RKO (cell line): ENCODE data around the gene ROBO2.
A peak's percentile ranks its signal among the peaks of the same experiment; 100 is the strongest.

ENCODE experiments used
- DNase-seq: peaks from one replicate; pipeline ENCODE4 v3.0.0-alpha.2; 2016; ENCODE audit warnings: low spot score

ROBO2 gene

DNA sequence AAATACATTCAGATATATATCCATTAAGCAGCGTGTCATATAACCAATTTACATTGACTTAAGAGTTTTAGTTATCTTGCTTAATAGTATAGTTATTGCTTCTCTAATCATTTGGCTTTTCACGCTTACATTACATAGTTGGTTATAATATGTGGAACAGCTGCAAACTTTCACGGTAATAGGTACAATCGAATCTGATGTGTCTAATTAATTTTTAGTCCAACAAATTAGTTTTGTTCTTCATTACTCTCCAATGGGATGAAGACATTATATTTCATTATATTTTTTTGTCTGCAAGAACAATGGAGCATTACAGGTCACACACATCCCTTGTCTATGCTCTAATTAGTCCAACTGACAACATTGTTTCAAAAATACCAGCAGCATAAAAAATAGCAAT is 546.3 kb downstream of the ROBO2 start:
- DNase-seq = no peak

DNA sequence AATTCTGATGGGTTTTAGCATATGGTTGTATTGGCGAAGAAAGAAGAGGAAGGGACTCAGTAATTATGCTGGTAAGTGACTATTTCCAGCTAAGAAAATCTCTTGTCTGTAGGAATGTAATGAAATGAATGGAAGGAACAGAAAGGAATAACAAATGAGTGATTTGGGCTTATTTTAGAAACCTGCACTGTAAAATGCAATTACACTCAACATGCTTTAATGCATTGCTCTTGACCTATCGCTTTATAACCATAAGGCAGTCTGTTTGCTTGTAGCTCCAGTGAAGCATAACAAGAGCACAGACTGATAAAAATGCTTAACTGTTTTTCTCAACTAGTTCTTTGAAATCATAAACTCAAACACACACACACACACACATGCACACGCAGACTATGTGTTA is 549.0 kb downstream of the ROBO2 start:
- no peak for DNase-seq

DNA sequence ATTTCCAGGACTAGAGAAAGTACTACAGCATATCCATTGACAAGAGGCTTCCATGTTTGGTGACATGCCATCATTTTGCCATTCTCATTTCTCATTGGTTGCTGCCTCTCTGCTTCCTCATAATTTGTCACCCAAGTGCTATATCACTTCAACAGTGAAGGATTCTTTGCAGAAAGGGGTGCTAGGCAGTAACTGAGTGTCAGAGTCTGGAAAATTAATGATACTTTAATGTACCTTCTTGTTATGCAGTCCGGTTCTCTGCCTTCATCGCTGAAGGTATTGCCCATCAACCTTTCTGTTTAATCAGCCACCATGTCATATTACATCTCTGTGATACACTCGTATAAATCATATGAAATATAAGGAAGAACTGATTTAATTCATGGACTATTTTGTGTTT is 550.3 kb downstream of the ROBO2 start:
- DNase-seq = no peak

DNA sequence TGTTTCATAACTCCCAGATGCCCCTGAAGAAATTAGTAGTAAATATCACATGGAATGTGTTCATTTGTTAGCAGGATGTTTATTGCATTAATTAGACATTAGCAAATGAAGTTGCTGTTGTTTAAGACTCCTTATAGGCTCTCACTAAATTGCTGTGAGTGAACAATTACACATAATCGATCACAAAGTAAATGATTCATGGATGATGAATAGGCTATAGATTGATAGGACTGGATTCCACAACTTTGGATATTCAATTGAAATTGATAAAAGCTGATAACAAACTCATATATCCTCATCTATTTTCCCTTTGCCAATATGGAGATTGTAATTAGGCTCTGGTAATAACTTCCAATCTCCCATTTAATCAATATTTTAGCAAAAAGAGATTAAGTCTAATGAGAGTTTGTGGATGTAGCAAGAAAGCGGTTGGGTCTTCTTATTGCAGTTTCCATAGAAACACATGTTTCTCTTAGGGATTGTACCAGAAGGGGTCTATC is 555.5 kb downstream of the ROBO2 start:
- no peak for DNase-seq

DNA sequence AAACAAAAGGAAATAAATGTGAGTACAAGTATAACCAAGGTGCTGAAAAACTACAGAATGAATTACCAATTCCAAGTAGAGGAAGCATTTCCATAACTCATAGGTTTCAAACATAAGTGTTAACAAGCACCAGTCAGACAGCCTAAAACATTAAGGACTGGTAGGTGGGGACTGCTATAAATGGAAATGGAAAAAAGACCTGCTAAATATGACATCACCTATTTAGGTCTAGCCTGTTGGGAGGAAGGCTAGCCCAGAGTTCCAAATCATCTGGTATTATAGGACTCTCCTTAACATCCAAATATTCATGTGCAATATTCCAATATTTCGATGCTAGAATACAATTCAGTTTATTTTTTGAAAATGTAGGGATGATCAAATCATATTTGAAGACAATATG is 560.0 kb downstream of the ROBO2 start:
- DNase-seq = no peak

DNA sequence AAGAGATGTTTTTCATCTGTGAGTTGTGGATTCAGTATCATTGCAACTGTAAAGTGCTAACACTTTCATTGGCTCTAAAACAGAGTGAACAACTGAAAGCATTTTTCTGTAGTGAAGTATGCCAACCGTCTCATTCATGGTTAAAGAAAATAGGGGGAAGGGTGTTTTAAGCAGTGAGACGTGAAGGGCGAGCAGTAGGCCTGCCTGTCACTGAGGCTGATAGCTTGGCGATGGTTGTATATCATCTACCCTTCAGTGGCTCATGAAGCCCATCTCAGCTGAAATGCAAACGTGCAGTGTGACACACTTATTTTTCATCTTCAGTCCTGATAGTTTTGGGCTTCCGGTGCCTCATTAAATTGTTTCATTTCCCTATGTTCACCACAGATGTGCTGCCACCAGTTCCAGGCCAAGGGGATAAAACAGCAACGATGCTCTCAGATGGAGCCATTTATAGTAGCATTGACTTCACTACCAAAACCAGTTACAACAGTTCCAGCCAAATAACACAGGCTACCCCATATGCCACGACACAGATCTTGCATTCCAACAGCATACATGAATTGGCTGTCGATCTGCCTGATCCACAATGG is 562.0 kb downstream of the ROBO2 start:
- DNase-seq = no peak

DNA sequence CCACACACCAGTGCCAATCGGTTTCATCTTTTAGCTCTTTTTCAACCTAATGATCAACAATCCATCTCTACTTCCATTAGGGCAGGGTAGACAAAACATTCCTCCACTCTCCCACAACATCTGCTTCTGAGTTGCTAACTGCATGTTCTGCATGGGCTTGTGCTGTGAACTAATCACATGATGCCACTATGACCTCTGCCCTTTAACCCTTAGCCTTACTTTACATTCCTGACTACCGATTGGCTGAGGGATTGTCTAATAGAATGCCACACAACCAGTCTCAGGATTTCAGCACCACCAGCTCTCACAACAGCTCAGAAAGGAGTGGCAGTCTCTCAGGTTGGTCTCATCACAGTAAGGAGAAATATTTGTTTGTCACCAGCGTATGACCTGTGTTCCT is 562.8 kb downstream of the ROBO2 start:
- no peak for DNase-seq

DNA sequence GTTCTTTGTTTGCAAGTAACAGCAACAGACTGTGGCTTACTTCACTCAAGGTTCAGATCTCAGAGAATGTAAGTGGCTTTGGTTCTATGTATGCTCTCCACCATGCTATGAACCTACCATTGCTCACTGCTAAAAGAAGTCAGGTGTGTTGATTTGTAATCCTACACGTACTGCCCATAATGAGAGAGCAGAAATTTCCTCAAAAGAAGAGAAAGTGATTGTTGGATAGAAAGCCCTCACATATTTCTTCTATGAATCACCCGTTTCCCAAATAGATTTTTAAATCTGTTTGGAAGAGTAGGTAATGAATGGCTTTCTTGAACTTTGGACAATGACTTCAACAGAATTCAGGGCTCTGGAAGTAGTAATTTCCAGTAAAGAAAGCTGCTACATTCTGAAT is 565.4 kb downstream of the ROBO2 start:
- DNase-seq = no peak

DNA sequence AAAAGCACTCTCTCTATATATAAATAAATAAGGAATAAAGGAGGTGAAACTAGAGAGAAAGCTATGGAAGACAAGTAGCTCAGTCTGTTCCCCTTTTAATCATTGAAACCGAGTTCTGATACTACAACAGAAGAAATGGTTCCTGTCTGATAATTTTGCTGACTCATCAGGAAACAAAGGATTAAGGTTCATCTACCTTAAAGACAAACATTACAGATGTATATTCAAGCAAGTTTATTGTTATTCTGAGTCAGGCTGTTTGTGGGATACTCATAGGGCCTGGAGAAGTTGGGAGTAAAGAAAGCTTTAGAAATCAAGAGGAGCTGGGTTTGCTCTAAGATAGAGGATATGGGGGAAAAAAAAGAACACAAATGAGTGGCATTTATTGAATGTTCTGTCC is 566.0 kb downstream of the ROBO2 start:
- DNase-seq = no peak

DNA sequence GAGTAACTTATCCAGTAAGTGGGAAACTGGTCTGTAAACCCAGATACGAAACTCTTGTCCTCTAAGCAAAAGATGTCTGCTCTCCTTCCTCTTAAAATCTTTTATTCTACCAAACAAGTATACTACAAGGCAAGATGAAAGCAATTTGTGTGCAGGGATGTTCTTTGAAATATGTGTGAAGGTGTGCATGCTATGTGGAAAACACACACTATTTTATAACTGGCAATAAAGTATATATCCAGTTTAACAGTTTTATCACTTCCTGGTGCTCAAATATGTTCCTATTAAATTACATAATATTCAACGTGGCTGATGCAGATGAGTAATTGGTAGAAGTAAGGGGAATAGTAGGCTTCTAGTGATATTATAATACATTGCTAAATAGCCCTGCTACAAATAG is 566.5 kb downstream of the ROBO2 start:
- DNase-seq = no peak

DNA sequence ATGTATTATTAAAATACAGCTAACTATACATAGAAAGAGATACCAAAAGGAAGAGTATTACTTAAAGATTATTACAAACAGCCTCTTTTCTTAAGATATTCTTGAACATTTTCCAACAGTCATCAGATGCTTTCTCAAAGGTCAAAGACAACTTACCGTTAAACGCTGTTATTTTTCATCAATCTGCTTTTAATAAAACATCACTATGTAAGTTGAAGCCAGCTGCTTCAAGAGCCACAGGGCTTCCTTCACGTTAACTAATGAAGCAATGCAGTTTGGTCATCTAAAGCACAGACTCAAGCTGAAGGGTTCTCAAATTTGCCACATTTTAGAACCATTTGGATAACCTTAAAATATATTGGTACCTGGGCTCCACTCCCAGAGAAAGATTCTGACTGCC is 578.8 kb downstream of the ROBO2 start:
- no peak for DNase-seq

DNA sequence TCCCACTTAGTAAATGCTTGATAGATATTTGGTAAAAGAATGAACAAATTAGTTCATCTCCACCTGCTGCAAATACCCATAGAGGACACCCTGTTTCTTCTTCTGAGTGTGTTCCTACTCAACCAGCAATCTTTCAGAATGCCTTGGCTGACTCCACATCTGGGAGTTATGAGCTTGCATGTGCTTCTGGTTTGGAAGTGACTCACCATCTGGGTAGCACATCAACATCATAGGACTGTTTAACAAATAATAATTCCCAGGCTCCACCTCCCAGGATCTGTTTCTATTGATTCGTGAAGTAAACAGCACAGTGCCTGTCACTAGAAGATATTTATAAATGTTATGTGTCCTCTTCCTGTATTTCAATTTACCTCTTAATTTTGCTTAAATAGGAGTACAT is 580.1 kb downstream of the ROBO2 start:
- peak; percentile 3 for DNase-seq

DNA sequence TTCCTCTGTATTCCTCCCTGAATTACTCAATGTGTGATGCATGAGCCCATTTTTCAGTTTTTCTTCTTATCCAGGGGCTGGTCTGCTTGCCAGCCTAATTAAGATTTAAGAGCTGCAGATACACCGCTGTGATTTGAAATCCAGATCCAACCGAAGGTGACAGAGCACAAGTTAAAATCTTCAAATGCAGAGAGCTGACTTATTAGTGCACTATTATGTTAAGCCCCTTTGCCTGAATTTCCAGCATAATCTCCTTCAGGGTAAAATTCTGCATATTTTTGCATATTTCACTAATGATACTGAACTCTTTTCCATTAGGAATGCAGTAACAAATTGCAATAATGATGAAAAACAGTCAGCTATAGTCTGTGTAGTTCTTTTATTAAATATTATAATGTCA is 583.6 kb downstream of the ROBO2 start:
- no peak for DNase-seq

DNA sequence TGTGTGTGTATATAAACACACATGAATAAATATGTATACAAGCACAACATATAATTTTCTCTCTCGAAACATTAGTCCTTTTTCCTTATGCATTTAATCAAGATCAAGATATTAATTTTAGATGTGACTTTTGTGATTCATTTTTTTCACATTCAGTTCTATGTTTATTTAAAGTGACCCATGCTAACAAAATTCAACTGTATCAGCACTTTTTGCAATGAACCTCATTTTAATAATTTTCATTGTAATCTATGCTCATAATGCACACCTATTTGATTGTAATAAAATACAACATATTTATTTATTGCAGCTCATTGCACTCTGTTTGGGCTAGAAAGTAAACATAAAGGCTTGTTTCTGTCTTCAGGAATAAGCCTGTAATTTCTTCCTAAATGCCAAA is 586.3 kb downstream of the ROBO2 start:
- no peak for DNase-seq

DNA sequence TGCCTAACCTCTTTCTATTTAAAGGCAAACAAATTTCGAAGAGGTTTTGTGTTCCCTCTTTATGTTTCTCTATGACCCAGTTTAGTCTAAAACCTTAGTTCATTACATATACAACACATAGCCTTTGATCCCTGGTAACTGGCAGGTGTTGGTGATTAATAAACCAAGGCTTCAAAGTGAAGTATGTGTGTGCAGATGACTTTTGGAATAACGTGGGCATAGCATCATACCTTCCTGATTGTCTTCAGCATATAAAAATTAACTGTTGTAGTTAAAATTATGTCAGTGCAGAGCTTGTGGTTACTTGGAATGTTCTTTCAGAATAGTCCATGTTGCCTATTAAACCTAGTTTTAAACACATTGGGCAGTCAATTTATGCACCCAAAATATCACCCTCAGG is 608.3 kb downstream of the ROBO2 start:
- no peak for DNase-seq

DNA sequence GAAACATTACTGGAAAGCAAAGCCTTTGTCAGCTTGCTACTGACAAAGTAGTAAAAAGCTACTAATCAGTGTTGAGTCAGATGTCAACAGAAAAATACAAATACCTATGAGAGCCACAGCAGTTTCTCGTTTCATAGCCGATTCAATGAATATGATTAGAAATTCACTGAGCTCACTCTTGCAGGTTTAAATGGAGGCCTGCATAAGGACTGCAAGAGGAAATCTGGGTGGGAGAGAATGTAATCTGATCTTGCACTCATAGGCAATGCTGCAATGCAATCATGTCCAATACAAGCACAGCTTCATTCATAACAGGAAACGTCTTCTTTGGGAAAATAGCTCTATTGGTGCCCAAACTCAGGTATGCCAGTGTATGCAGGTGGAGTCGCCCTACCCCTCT is 608.8 kb downstream of the ROBO2 start:
- no peak for DNase-seq

DNA sequence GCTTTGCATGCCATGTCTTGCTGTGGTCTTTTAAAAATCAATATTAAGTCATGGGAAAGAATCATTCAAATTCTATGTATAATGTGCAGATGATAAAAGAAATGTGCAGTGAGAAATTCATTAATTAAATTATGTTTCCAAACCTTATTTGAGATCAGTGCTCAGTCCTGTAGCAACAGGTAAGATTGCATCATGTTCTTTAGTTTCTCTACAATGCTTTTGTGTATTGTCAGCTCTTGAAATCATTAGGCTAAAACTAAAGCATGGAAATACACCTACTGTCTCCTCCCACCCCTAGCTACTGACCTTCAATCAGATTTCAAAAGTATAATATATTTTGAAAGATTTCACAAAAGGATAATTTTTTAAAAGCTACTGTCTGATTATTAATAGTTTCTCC is 612.7 kb downstream of the ROBO2 start:
- DNase-seq = no peak

DNA sequence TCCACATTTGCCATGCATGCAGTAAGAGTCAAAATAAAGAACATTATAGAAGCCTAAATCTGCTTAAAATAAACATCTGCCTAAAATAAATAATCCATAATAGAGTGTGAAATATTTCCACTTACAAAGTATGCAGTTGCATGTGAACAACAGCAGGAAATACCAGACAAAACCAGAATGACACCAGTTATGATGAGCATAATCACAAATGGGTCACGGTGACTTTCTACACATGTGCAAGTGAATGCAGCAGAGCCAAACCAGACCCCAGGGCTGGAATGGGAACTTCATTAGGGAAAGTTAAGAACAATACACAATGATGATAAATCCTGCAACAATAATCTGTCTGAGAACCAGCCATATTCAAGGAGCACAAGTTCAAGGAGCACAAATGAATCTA is 615.5 kb downstream of the ROBO2 start:
- DNase-seq = no peak

DNA sequence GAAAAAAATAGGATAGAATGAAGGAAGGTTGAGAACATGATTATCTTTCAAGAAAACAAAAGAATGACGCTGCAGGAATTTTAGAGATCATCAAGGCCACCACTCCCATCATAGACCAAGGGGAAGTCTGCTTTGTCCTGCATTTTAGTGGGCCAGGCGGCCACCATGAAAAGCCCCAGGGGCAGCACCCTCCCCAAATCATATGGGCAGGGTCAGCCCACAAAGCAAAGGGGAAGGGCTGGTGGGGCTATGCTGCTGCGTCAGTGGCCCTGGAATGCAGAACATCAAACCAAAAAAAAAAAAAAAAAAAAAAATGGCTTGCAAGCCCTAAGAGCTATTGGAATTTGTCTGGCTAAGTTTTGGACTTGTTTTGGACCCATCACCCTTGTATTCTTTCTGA is 620.8 kb downstream of the ROBO2 start:
- no peak for DNase-seq

DNA sequence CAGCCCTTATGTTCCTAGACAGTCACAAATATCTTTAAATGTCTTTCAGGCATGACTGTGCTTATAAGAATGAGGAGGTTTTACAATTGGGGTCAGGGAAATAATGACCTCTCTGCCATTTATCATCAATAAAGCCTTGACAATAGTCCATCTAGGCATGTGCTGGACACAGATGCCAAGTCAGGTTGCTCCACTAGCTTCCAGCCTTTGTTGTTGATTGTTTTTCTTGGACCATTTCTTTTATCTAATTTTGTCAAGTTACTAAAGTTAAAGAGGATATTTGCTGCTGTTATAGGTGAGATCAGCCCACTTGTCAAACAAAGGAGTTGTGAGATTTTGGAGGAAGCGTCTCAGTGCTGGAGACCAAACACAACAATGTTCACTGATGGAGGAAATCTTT is 628.0 kb downstream of the ROBO2 start:
- DNase-seq = no peak

DNA sequence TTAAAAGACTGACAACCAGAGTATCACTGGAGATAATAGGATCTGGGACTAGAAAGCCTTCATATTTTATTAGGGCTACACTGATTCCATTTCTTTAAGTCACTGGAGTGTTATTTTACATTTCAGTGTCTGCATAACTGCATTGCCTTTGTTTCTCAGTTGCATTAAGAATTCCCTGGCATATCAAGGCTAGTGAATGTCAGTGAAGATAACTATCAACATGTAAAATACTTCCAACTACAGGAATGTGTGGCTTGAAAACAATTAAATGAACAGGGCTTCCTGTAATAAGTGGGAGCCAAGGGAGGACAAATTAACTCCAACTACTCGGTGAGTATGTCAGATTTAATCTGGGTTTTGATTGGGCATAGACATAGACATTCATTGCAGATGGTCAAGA is 628.5 kb downstream of the ROBO2 start:
- no peak for DNase-seq

DNA sequence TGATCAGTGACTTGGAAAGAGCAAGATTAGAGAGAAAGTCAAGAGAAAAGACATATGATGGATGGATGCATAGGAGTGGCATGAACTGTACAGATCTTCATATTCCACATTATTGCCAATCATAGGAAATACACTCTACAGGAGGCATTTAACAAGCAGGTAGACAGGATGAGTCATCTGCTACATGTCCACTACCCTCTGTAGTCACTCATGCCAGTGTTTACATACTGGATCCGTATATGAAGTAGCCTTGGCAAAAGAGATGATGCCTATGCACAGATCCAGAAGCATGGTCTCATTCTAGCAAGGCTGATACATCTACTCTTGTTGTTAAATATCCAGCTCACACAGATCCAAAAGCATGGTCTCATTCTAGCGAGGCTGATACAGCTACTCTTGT is 632.1 kb downstream of the ROBO2 start:
- DNase-seq = no peak

DNA sequence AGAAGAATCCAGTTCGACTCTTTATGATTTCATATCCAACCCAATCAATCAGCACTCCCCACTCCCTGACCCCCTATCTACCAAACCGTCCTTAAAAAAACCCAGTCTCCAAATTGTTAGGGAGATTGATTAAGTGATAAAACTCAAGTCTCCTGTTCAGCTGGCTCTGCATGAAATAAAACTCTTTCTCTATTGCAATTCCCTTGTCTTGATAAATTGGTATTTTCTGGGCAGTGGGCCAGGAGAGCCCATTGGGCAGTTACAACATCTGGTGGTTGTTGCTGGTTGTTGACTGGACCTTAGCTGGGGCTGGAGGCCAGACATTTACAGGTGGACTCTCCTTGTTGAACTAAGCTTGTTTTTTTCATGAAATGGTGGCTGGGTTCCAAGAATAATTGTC is 642.3 kb downstream of the ROBO2 start:
- no peak for DNase-seq

DNA sequence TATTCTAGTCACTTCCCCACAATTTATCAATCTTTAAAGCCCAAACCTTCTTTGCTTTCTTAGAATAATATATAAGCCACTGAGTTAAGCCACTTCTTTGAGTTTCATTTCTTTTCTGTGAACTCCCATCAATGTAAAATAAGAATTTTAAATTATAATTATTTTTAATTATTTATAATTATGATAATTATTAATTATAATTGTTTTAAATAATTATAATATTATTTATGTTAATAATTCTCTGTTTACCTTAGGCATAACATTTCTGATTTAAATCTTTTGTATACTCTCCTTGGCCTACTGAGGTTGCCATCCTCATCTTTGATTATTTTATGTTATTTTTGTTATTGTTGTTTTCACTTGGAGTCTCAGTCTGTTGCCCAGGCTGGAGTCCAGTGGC is 644.2 kb downstream of the ROBO2 start:
- DNase-seq = no peak

DNA sequence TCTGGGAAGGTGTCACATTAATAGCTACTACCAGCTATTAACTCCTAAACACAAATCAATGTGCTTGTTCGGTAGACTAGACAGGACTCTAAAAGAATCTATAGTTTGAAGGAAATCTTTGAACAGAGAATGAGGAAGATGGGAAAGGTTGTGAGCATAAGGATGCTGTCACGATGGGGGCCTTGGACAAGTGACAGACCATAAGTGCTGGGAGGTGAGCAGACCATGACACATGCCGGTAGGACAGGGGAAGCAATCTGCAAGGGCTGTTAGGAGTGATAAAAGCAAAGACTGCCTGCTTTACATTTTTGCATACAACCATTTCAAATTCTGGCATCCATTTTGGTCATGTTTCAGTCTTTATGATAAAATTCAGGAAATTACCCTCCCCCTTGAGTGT is 645.8 kb downstream of the ROBO2 start:
- DNase-seq = no peak
